ENCODE measurements around the gene PDIA2. TPM values are rescaled to one million over a fixed set of nuclear protein-coding genes. Genes with fewer than 3 reads are reported as not detected.

Gene PDIA2
- total RNA-seq, 1 experiment from 2014 or later = 0.29 TPM

DNA sequence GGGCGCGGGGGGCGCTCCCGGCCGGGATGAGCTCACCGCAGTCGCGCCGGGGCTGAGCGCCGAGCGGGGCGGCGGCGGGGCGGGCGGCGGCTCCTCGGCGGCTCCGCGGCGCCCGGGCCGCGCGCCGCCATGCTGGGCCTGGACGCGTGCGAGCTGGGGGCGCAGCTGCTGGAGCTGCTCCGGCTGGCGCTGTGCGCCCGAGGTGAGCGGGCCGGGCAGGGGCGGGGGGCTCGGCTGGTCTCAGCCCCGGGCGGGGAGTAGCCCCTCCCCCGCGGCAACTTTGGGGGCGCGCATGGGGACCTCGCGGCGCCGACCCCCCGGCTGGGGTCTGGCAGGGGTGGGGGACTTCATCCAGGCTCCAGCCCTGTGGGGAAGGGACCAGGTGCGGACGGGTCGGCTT, 2.4 kb upstream of the PDIA2 start, which contains the start of gene ARHGDIG:
TSS of gene ARHGDIG (plus strand) at position 40 of the 400 bp plus-strand sequence. CDS start at position 130, 90 bp downstream.
- no peak for DNase-seq (ENCODE audit: low read depth)

DNA sequence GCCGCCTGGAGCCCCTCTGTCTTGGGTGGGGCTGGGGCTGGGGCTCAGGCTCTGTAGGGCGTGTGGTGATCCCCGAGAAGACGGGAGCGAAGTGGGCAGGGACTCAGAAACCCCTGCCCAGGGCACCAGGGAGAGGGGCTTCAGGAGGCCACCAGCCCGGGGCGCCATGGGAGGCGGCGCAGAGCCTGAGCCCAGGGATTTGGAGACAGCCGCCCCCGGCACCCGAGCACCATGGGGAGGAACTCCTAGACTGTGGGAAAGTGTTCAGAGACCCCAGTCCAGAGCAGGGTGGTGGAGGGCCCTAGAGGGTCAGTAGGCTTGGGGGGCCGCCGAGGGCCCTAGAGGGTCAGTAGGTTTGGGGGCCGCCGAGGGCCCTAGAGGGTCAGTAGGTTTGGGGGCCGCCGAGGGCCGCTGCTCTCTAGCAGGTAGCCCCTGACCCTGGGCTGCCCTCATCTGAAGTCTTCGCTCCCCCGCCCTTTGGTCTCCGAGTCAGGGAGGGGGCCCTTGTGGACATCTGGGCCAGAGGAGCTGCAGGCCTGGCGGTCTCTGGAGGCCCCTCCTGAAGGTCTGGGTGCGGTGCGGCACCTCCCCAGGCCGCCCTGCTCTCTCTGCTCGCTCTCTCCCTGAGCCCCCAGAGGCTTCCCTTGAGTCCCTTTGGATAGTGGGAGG, 1.8 kb upstream of the PDIA2 start:
- DNase-seq (ENCODE audit: low read depth) = no peak

DNA sequence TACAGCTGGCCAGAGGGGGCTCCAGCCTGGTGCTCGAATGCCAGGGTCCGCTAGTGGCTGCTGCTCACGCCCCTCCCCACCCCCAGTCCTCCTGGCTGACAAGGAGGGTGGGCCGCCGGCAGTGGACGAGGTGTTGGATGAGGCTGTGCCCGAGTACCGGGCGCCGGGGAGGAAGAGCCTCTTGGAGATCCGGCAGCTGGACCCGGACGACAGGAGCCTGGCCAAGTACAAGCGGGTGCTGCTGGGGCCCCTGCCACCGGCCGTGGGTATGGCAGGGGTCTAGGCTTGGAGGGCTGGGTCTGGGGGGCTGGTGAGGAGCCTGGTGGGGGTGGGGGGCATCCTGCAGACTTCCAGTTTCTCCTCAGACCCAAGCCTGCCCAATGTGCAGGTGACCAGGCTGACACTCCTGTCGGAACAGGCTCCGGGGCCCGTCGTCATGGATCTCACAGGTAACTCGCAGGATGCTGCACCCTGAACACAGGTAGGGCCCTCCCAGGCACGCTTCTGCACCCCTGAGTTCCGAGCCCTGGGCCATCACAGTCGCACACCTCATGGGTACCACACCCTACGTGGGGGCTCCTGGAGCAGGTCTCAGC, 1.2 kb upstream of the PDIA2 start:
- DNase-seq (ENCODE audit: low read depth) = no peak

- DNase-seq (ENCODE audit: low read depth) = no peak
Observed at GRCh38 chr16:282491-282890, 473 bp upstream of the PDIA2 start.

- no peak for DNase-seq (ENCODE audit: low read depth)
Observed at GRCh38 chr16:284204-285120, 1.5 kb downstream of the PDIA2 start.

DNA sequence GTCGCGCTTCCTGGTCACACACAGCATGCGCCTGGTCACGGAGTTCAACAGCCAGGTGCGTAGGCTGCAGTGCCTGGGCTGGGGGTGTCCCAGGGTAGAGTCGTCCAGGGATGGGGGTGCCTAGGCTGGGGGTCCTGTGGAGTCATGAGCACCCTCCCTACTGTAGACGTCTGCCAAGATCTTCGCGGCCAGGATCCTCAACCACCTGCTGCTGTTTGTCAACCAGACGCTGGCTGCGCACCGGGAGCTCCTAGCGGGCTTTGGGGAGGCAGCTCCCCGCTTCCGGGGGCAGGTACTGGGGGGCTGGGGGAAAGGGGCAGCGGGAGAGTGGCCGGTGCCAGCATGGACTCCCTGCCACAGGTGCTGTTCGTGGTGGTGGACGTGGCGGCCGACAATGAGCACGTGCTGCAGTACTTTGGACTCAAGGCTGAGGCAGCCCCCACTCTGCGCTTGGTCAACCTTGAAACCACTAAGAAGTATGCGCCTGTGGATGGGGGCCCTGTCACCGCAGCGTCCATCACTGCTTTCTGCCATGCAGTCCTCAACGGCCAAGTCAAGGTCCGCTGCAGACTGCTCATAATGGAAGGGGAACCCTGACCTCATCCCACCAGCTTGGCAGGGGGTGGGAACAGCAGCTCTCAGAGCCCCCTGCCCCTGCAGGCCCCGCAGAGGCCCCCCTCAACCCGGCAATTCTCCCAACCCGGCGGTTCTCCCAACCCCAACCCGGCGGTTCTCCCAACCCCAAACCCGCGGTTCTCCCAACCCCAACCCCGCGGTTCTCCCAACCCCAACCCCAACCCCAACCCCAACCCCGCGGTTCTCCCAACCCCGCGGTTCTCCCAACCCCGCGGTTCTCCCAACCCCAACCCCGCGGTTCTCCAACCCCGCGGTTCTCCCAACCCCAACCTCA, 2.4 kb downstream of the PDIA2 start:
- DNase-seq (ENCODE audit: low read depth) = no peak

DNA sequence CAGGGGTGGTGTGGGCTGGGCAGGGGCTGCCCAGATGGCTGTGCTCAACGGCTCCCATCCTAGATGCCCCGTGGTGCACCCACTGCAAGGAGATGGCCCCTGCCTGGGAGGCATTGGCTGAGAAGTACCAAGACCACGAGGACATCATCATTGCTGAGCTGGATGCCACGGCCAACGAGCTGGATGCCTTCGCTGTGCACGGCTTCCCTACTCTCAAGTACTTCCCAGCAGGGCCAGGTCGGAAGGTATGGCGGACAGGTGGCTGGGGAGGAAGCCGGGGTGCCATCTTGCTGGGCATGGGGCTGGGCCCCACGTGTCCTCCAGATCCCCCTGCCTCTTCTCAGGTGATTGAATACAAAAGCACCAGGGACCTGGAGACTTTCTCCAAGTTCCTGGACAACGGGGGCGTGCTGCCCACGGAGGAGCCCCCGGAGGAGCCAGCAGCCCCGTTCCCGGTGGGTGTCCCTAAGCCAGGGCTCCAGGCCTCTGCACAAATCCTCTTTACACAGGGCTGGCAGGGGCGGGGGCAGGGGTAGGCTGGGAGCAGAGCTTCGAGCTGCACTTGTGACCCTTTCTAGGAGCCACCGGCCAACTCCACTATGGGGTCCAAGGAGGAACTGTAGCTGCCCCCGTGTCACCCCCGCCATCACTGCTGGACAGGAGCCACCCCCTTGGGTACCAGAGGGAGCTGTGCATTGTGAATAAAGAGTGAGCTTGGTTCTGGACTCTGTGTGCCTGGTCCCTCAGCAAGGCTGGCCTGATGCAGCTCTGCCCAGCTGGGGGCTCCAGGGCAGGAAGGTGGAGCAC, 3.7 kb downstream of the PDIA2 start:
- DNase-seq (ENCODE audit: low read depth) = no peak

DNA sequence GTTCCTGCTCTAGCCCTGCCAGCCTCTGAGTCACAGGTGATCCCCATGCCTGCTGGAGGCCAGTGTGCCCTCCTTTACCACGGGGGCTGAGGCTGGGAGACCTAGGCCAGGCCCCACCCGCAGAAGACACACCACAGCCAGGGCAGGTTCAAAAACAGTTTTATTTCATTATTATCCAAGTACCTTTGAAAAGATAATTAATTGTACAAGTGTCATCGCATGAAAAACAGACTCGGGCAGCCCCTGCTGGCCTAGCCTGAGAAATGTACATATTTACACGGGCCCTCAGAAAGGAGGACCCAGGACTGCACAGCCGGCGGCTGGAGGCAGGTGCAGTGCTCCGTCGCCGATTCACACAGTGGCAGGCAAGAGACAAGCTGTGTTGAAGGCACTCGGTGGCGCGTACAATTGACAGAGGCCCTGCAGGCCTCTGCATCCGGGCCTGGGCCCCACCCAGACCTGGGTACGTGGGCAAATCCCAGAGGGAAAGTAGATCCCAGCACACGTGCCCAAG, 4.4 kb downstream of the PDIA2 start:
- DNase-seq (ENCODE audit: low read depth) = no peak

DNA sequence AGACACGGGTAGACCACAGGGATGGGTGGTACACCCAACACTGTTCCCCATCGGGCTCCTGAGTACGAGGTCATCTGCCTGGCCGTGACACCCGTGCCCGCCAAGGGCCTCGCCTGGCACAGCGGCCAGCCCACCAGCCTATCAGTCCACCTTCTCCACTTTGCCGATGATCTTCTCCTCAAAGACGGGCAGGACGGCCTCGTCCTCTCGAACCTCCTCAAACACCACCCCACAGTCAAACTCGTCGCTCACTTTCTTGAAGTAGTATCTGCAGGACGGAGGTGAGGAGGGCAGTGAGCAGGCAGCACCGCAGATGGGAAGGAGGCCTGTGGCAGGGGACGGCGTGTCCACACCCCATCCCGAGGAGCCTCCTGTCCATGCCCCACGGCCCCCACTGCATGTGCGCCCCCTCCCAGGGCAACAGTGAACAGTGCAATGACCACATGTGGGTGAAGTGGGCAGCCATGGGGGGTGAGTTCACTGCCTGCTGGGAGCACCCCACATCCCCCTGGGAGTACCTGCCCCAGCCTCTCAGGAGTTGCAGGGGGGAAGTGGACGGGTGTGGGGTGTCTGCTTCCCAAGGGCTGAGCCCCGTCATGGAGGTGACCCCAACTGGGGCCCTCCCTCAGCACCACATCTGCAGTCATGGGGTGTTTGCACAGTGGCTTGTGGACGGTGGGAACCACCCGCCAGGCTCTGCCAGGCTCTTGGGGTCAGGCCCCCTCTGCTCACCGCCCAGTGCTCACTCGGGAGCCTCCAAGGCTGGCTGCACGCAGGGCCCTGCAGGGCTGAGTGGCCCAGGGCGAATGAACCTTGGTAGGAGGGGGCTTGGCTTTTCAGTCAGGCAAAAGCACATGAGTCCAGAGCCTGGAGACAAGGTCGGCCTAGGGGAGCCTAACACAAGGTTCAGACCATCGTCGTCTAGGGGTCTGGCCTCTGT, 5.3 kb downstream of the PDIA2 start:
- DNase-seq (ENCODE audit: low read depth) = no peak

GRCh38 chr16:289395-289997, 6.5 kb downstream of the PDIA2 start:
- DNase-seq (ENCODE audit: low read depth) = no peak

- no peak for DNase-seq (ENCODE audit: low read depth)
Observed at GRCh38 chr16:290015-290680, 7.2 kb downstream of the PDIA2 start.

GRCh38 chr16:290681-291405, 7.9 kb downstream of the PDIA2 start:
- DNase-seq (ENCODE audit: low read depth) = no peak

- DNase-seq (ENCODE audit: low read depth) = no peak
Observed at GRCh38 chr16:291539-291938, 8.6 kb downstream of the PDIA2 start.

- DNase-seq (ENCODE audit: low read depth) = no peak
Observed at GRCh38 chr16:293043-293775, 10.2 kb downstream of the PDIA2 start.

GRCh38 chr16:296276-296675, 13.3 kb downstream of the PDIA2 start:
- DNase-seq (ENCODE audit: low read depth) = no peak

GRCh38 chr16:296806-297510, 14.0 kb downstream of the PDIA2 start:
- no peak for DNase-seq (ENCODE audit: low read depth)
